Measurements from ENCODE around the gene GIGYF1. TPM values are rescaled to one million over a fixed set of nuclear protein-coding genes. Genes with fewer than 3 reads are reported as not detected.

The GIGYF1 gene
- total and polyA plus RNA-seq, 2 of the 4 experiments (the other 2 are of a cell fraction), result 3.0 to 10.7 TPM

DNA sequence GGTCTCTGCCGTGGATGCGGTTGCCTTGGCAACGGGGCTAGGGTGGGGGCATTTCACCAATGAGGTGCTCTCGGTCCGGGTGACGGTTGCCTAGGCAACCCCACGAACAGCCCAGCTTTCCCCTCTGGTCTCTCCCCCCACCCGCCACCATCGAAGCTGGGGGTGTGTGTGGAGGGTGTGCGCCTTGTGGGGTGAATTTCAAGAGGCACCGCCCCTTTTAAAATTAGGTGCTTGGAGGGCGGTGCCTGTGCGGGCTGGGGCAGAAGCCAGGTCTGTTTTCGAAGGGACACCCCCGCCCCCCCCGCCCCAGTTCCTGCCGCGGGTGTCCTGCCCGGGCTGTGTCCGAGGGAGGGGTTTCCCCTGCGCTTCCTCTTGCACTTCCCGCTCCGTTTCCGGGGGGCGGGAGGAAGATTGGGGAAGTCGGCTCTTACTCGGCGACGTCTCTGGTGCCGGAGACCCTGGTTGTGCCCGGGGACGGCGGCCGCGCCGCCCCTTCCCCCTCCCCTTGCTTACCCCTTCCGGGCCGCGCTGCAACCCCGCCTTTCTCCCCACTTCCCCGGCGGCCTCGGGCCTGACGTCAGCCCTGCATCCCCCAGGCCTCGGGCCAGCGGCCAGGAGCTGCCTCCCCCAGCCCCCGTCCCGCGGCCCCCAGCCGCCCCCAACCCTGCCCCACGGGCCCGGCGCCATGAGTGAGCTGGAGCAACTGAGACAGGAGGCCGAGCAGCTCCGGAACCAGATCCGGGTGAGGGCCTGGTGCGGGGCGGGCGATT lies 18.3 kb downstream of the GIGYF1 start:
- no peak overlapping the region for H2BK20ac ChIP-seq (ENCODE audit: low read depth, low read length)
- peaks cover 39% of the 10 kb centered on the region for H3K36me3 ChIP-seq (ENCODE audit: control insufficient read depth, insufficient read depth, low read length)
- no TSS peak for BruUV-seq (replicated peaks)
- no peak overlapping the region for H3K23ac ChIP-seq (ENCODE audit: low read depth, low read length)
- no peak overlapping the region for H4K5ac ChIP-seq (ENCODE audit: low read depth, low read length)
- peaks cover 49% of the 10 kb centered on the region for H4K20me1 ChIP-seq (ENCODE audit: insufficient read depth, low read length)
- in situ Hi-C loops (cut with MboI; ENCODE audit: low sequenced_read_pairs) (loop anchor here (10.0 kb wide), 1 partner anchor 201 kb away; the partner anchor contains the start of gene TSC22D4), dilution Hi-C loops (cut with HindIII; ENCODE audit: low sequenced_read_pairs, unreplicated experiment) (no loop called here), intact Hi-C loops (cut with micrococcal nuclease) (no loop called here)
- peak; percentile 59 for DNase-seq
- H3K14ac ChIP-seq (replicated peaks; ENCODE audit: low read depth, low read length), result 0 out of 2 replicates have a peak overlapping the region, but pooled peaks have one; percentile 2
- H3K27me3 ChIP-seq (ENCODE audit: control insufficient read depth, insufficient read depth, low read length), result no peaks in the 10 kb centered on the region
- TF ChIP-seq BHLHE40 (IDR thresholded peaks at IDR 0.05; ENCODE audit: low read depth, low read length) (no peak), NFE2L2 (IDR thresholded peaks at IDR 0.05; ENCODE audit: low read depth, low read length) (no peak), RAD21 (IDR thresholded peaks at IDR 0.05; ENCODE audit: low read length) (no peak), RCOR1 (IDR thresholded peaks at IDR 0.05; ENCODE audit: insufficient replicate concordance, low read length) (no peak), MAZ (IDR thresholded peaks at IDR 0.05; ENCODE audit: borderline replicate concordance, low read depth, low read length) (peak; percentile 78), FOS (IDR thresholded peaks at IDR 0.05; ENCODE audit: low read depth, low read length) (no peak)
- TF ChIP-seq, protein P1, sequence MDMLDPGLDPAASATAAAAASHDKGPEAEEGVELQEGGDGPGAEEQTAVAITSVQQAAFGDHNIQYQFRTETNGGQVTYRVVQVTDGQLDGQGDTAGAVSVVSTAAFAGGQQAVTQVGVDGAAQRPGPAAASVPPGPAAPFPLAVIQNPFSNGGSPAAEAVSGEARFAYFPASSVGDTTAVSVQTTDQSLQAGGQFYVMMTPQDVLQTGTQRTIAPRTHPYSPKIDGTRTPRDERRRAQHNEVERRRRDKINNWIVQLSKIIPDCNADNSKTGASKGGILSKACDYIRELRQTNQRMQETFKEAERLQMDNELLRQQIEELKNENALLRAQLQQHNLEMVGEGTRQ (IDR thresholded peaks at IDR 0.05; ENCODE audit: low read depth, low read length), result no peak
- H2BK120ac ChIP-seq (ENCODE audit: low read depth, low read length), result no peak overlapping the region
- peak overlapping the region; percentile 87 for H2AFZ ChIP-seq (replicated peaks; ENCODE audit: low read length, poor library complexity)
- no peaks in the 10 kb centered on the region for H3K9me3 ChIP-seq (ENCODE audit: control insufficient read depth, insufficient read depth, low read length)
- H2BK5ac ChIP-seq (ENCODE audit: low read depth, low read length, poor library complexity, severe bottlenecking), result peak overlapping the region; percentile 46
- peak overlapping the region; percentile 89 for H2AK9ac ChIP-seq (replicated peaks; ENCODE audit: low read depth, low read length, poor library complexity)
- peak overlapping the region in 1 of 2 experiments; percentile 76; a peak in 1 of 4 replicates for H4K8ac ChIP-seq (ENCODE audit: low read depth in 2 of 2, low read length in 2 of 2)
- ATAC-seq (ENCODE audit: low read depth), result peak; percentile 25
- peak overlapping the region; percentile 64 for H2AK5ac ChIP-seq (ENCODE audit: low read depth, low read length)
- peak overlapping the region; percentile 84 for H3K27ac ChIP-seq (ENCODE audit: insufficient read depth, low read length)
- ChIA-PET CTCF (interaction anchor here (1.5 kb wide), 1 partner anchor 16 kb away, joined by 5 read pairs; no protein-coding TSS in a partner anchor), POLR2A (ENCODE audit: unreplicated experiment) (interaction anchor here (0.6 to 0.7 kb wide), 2 partner anchors 32 to 115 kb away, joined by 3 to 19 read pairs; no protein-coding TSS in a partner anchor)
- no peak overlapping the region for H2BK15ac ChIP-seq (ENCODE audit: low read depth, low read length)
- peak overlapping the region; percentile 85 for H3K4me3 ChIP-seq (ENCODE audit: insufficient read depth, low read depth, low read length)
- no peak overlapping the region for H4K91ac ChIP-seq (ENCODE audit: insufficient read depth, low read depth, low read length)
- WGBS, 2 experiments (ENCODE audit: extremely low coverage in 2 of 2, insufficient read length in 1 of 2), result no CpG with 5 or more reads among the region's 59 CpGs
- peaks cover 13 to 44% of the 10 kb centered on the region in 2 experiments for H3K79me1 ChIP-seq (ENCODE audit: low read depth in 1 of 2, low read length in 2 of 2)
- H3K18ac ChIP-seq (ENCODE audit: low read depth, low read length), result no peak overlapping the region; the same call in 1 of the 2 replicates
- H3K4me1 ChIP-seq (ENCODE audit: control insufficient read depth, insufficient read depth, low read length), result peaks cover 4% of the 10 kb centered on the region; the same call in 1 of the 2 replicates
- H3K9ac ChIP-seq (ENCODE audit: low read depth, low read length), result peak overlapping the region; percentile 83
- H3K9me1 ChIP-seq (ENCODE audit: insufficient read depth, low read length), result no peaks in the 10 kb centered on the region
- peak overlapping the region; percentile 40; the same call in 1 of the 2 replicates for H3K4ac ChIP-seq (ENCODE audit: low read depth, low read length)
- H3K56ac ChIP-seq (ENCODE audit: extremely low read depth, insufficient read depth, low read length), result peak overlapping the region; percentile 21; the same call in 1 of the 2 replicates
- H3K4me2 ChIP-seq (ENCODE audit: low read depth, low read length), result peak overlapping the region; percentile 98

Measured in IMR-90 (cell line).